Sciatic nerve (tissue), 2 donors: Measurements from ENCODE around the gene PTDSS2. TPM values are rescaled to one million over a fixed set of nuclear protein-coding genes. Genes with fewer than 3 reads are reported as not detected.
"Not testable (repeated sequence)": the region's sequence is repeated elsewhere in the genome, so short reads cannot be mapped to it uniquely, and the experiment has no call there.

ENCODE experiments used
- ATAC-seq: fragments of 200-7000 bp; cut with Tn5 transposase; one replicate; pipeline ENCODE4 v1.9.1; 2020; ENCODE audit warnings: mild to moderate bottlenecking, moderate library complexity
- DNase-seq: peaks from one replicate; pipeline ENCODE4 v3.0.0-alpha.2; 2020; ENCODE audit warnings: low spot score
- intact Hi-C: fragments of 100-400 bp; cut with DNase I; formaldehyde crosslinking; loops from one replicate; pipeline ENCODE4 v1.14.2; 2022
- total RNA-seq: library from RNA; stranded (reverse); fragmentation: NEBNext Ultra II Directional; extraction: Animal tissue kit (Norgen Biotek cat#: 25700); gene quantifications from one replicate; pipeline ENCODE4 v1.2.1, GENCODE V29; 2021
- donor health status: DM: no; HTN: no; CAD: no.
- donor health status: DM: no; HTN: no; CAD: no.

Gene PTDSS2
- total RNA-seq, 1 donor from 2014 or later = 33.1 TPM

DNA sequence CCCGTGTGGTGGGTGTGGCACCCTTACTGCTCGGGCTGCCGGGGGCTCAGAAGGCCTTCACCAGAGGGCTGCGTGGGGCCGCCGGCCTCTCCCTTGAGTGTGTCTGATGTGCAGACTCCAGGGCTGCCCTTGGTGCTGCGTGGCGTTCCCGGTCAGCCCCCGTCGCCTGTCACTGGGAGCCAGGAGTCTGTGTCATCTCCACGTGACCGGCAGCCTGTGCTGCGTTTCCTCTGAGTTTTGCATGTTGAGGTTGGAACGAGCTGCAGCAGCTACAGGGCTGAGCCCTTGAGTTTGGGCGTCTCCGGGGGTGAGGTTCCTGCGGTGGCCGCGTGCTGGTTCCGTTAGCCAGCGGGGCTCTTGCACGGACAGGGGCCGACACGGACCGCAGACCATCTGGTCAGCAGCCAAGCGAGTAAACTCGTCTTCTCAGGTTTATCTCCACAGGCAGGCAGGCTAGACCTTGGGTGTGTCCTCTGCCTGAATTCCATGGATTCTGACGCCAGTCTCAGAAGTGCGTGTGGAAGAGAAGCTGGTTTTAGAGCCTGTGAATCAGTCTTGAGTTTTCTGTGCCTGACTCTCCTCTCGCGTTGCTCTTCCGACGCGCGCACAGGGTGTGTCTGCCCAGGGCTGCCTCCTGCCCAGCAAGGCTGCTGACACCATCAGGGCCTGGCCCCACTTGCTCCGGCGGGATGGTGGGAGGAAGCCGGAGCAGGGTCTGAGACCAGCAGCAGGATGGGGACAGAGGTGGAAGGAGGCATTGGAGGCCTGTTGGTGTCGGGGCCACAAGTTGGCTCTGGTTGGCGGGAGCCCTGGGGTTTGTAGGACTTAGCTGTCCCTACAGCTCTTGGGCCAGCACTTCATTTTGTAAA is 10.5 kb downstream of the PTDSS2 start:
- intact Hi-C loops = no loop called here
- DNase-seq (no peak), ATAC-seq (peak; percentile 50)

DNA sequence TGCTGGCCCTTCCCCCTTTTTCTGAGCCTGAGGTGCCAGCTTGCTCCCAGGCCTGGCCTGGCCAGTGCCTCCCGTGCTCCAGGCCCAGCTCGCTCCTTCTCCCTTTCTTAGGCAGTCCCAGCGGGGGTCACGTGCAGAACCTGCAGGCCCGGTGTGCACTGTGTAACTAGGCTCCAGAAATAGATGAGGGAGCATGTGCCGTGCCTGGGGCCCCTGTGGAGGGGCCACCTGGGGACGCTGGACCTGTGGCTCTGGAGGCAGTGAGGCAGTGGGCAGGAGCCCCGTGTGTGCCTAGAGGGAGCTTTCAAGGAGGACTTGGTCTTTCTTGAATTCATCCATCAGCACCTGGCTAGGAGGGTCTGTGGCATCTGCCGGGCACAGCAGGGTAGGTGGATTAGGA is 11.5 kb downstream of the PTDSS2 start:
- ATAC-seq (no peak), DNase-seq (no peak)
- intact Hi-C loops = no loop called here

- ATAC-seq (peak; percentile 11), DNase-seq (no peak)
- intact Hi-C loops = no loop called here
These were observed 12.2 kb downstream of the PTDSS2 start for GRCh38 chr11:462107-462890.

- ATAC-seq = no peak
- intact Hi-C loops = no loop called here
These were observed 14.2 kb downstream of the PTDSS2 start for GRCh38 chr11:464316-464715.

GRCh38 chr11:465896-466530 is 15.9 kb downstream of the PTDSS2 start:
- DNase-seq (no peak), ATAC-seq (no peak)
- intact Hi-C loops = no loop called here

More at GRCh38 chr11:464316-464715, 14.2 kb downstream of the PTDSS2 start:
- no peak for DNase-seq

DNA sequence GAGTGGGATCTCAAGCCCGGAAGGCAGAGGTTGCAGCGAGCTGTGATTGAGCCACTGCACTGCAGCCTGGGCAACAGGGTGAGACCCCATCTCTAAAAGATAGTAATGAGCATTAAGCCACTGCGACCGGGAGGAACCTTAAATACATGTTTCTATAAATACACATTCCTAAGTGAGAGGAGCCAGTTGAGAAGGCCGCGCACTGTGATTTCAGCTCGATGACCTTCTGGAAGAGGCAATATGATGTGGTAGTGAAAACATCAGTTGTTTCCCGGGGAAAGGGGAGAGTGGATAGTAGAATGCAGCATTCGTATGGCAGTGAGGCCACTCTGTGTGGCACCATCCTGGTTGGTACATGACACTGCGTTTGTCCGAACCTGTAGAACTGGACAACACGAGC is 18.0 kb downstream of the PTDSS2 start:
- no peak for DNase-seq
- intact Hi-C loops = no loop called here
- ATAC-seq = no peak

DNA sequence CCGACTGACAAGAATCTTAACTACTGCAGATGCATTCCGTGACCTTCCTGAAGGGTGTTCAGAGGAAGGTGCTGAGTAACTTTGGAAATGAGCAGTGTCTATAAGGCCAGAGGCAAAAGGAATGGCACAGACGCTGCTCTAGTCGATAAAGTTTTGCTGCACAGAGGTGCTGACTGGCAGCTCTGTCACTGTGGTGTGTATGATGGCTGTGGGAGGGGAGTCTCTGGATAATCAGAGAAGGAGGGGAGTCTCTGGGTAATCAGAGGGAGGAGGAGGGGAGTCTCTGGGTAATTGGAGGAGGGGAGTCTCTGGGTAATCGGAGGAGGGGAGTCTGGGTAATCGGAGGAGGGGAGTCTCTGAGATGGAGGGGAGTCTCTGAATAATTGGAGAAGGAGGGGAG is 18.4 kb downstream of the PTDSS2 start:
- ATAC-seq = no peak
- intact Hi-C loops = no loop called here
- DNase-seq = no peak

- DNase-seq, intact Hi-C loops, ATAC-seq: not testable (repeated sequence)
These were observed 19.1 kb downstream of the PTDSS2 start for GRCh38 chr11:469026-469683.

DNA sequence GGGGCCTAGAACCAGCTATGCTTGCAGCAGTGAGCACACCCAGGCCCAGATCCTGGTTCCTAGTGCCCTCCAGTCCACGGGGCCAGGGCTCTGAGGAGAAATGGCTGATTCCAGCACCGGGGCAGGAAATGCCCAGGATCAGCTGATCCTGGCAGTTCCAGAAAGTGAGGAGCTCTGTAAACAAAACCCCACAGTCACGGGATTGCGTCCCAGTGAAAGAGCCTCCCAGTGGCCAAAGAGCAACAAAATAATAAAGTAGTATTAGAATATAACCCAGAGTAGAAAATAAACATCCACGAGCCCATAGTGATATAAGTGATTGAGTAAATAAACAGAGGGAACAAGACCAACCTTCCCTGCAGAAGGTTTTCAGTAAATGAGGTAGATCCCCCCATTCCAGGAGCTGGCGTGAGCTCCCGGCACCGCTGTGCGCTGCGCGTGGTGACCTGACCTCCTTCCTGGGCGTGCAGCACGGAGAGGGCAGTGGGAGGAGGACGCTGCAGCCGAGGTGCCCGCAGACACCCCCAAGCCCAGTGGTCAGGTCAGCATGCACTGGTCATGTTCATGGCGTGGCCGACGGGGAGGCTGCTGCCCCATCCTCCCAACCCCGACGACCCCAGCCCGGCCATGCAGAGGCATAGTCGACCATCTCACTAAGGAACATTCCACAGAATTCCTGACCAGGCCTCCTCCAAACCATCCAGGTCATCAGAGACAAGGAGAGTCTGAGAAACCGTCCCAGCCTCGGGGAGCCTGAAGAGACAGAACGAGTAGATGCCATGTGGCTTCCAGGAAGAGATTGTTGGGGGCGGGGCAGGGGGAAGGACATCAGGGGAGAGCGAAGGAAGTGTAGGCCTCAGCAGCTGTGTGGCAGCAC is 19.8 kb downstream of the PTDSS2 start:
- intact Hi-C loops = no loop called here

GRCh38 chr11:471468-472145 is 21.5 kb downstream of the PTDSS2 start:
- ATAC-seq = no peak
- intact Hi-C loops = no loop called here
- no peak for DNase-seq

More for the DNA sequence above, 19.8 kb downstream of the PTDSS2 start:
- no peak for DNase-seq
- peak; percentile 92 for ATAC-seq

DNA sequence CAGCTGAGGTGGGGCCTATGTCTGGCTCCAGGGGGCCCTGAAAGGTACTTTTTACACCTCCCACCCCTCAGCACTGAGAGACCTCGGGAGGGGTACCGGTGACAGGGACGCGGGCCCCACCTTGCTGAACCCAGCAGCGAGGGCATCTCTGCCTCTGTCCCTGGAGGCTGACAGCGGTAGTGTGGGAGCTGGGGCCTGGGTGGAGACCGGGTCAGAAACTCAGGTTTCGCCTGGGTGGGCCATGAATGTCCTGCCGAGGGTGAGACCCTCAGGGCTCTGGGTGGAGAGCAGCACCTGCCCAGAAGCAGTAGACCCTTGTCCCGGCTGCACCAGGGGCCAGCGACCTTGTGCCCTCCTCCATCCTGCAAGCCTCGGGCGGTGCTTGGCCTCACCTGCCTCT is 22.2 kb downstream of the PTDSS2 start:
- ATAC-seq (no peak), DNase-seq (no peak)
- intact Hi-C loops = no loop called here

- DNase-seq = no peak
These were observed 22.7 kb downstream of the PTDSS2 start for GRCh38 chr11:472816-473215.

GRCh38 chr11:473415-473814 is 23.3 kb downstream of the PTDSS2 start:
- DNase-seq (no peak), ATAC-seq (no peak)
- intact Hi-C loops = no loop called here

More at GRCh38 chr11:472816-473215, 22.7 kb downstream of the PTDSS2 start:
- ATAC-seq = no peak
- intact Hi-C loops = no loop called here

DNA sequence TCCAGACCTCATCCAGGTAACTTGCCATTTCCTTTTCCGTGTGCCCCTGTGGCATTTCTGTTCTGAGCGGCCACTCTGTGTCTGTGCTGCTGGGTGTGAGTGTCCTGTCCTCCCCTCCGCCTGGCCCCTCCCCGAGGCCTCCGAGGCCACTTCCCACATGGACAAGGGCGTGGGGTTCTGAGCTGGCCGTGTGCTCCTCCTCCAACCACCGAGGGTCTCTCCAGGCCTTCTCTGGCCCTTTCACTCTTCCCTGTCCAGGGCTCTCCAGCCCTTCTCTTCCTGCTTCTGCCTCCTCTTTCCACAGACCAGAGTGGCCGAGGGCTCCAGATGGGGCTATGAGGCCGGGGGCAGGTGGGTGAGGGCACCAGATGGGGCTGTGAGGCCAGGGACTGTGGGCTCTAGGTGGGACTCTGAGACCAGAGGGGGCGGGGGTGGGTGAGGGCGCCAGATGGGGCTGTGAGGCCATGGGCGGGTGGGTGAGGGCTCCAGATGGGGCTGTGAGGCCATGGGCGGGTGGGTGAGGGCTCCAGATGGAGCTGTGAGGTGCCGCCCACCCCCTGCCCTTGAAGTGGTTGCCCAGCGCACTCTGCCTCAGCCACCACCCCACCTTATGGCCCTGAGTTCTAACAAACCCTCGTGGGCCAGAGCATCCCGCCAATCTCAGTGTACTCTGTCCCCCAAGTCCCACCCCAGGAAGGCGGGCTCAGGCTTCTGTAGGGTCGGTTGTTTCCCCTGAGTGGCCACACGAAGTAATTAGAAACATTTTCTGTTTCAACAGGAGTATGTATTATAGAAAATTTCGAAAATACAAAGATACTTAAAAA is 24.1 kb downstream of the PTDSS2 start:
- intact Hi-C loops = no loop called here
- ATAC-seq (no peak), DNase-seq (no peak)

GRCh38 chr11:474914-475506 is 24.9 kb downstream of the PTDSS2 start:
- intact Hi-C loops = no loop called here
- DNase-seq (no peak), ATAC-seq (no peak)

GRCh38 chr11:475941-476340 is 25.9 kb downstream of the PTDSS2 start:
- ATAC-seq = no peak
- no peak for DNase-seq
- intact Hi-C loops = no loop called here

DNA sequence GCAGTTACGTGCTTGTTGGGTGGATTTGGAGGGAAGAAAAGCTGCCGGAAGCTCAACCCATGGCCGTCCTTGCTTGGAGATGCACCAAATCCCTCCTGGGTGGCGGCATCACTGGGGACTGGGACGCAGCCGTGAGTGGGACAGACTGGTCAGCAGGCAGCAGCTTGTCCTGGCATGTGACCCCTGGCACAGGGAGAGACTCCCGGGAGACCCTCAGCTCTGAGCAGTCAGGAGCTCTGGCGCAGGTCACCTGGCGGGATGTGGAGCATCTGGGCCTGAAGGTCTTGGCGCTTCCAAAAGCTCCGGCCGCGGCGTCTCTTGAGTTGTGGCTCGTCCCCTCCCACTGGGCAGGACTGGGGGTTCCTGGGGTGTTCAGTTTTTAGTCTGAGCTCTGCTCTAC is 26.3 kb downstream of the PTDSS2 start:
- intact Hi-C loops = no loop called here
- no peak for ATAC-seq
- DNase-seq = no peak
